ENCODE measurements around the gene WDFY3.

- TF ChIP-seq CTCF (IDR thresholded peaks at IDR 0.05) = no peak
- TF ChIP-seq POLR2A (IDR thresholded peaks at IDR 0.05) = no peak
These were observed 723 bp downstream of the WDFY3 start for GRCh38 chr4:84965553-84966381.

Data from lower leg skin (tissue), 3 donors.